Measurements from ENCODE around the gene PRMT7.

- TF ChIP-seq POLR2A (IDR thresholded peaks at IDR 0.05) (no peak), CTCF (IDR thresholded peaks at IDR 0.05) (no peak), EP300 (IDR thresholded peaks at IDR 0.05) (no peak), POLR2AphosphoS5 (IDR thresholded peaks at IDR 0.05) (no peak)
Measured at GRCh38 chr16:68400083-68400923, 89.5 kb downstream of the PRMT7 start.

All from upper lobe of left lung (tissue), 4 donors.